Measurements from ENCODE around the gene MAS1.
"Not testable (repeated sequence)": the region's sequence is repeated elsewhere in the genome, so short reads cannot be mapped to it uniquely, and the experiment has no call there.

MAS1 gene

DNA sequence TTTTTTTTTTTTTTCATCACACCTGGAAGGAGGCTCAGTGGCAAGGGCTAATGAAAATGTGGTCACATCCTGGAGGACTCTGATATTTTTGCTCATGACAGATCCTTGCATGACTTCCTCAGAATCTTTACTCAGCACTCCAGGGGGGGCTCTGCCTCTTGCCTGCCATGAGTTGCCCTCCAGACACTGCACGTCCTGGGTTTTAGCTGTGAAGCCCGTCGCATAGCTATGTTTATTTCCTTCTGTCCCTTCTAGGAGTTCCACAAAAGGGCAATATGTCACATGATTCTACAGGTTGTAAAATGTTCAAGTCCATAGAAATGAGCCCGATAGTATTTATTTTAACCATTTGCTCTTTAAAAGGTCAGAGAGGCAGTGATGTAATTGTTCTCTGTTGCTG, 18.2 kb downstream of the MAS1 start:
- Histone ChIP-seq H3K36me3 (ENCODE audit: control insufficient read depth, insufficient read depth, low read length) (no peaks in the 10 kb centered on the region), H3K9ac (ENCODE audit: low read length) (no peak overlapping the region), H3K4me3 (ENCODE audit: low read length) (no peak overlapping the region), H3K27ac (ENCODE audit: low read depth, low read length) (no peak overlapping the region), H3K27me3 (ENCODE audit: control insufficient read depth, insufficient read depth, low read length) (no peaks in the 10 kb centered on the region), H3K4me1 (ENCODE audit: control insufficient read depth, insufficient read depth, low read length) (no peaks in the 10 kb centered on the region)

DNA sequence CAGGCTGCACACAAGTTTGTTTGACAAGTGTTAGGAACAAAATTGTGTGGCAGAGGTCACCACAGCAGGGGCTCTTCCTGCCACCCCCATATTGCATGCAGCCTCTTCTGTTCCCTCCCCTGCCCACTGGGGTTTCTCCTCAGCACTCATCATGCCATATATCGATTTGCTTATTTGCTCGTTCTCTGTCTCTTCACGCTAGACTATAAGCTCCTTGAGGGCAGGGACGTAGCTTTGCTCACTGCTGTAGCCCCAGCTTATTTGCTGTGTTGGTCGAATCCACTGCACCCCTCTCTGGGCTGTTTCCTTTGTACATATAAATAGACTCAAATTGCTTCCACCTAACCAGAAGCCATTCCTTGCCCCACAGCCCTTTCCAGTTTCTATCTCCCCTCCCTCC, 19.6 kb downstream of the MAS1 start:
- Histone ChIP-seq H3K36me3 (ENCODE audit: control insufficient read depth, insufficient read depth, low read length) (no peaks in the 10 kb centered on the region), H3K27ac (ENCODE audit: low read depth, low read length) (no peak overlapping the region), H3K4me3 (ENCODE audit: low read length) (no peak overlapping the region), H3K27me3 (ENCODE audit: control insufficient read depth, insufficient read depth, low read length) (no peaks in the 10 kb centered on the region), H3K9ac (ENCODE audit: low read length) (no peak overlapping the region), H3K4me1 (ENCODE audit: control insufficient read depth, insufficient read depth, low read length) (no peaks in the 10 kb centered on the region)

DNA sequence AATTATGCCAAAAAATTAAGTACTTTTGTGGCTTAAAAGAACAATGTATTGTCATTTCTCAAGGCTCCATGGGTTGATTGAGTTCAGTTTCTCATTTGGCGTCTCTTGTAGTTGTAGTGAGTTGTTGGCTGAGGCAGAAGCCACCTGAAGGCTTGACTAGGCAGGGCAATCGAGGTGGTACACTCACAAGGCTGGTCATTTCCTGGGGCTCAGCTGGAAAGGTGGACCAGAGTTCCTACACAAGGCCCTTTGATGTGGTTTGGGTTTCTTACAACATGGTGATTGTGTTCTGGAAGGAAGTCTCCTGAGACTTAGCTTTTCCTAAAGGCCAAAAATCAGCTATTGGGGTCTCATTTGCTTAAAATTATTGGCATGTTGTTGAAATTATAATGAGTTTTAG, 22.6 kb downstream of the MAS1 start:
- no peak overlapping the region for H3K27ac ChIP-seq (ENCODE audit: low read depth, low read length)
- H3K4me1 ChIP-seq (ENCODE audit: control insufficient read depth, insufficient read depth, low read length), result no peaks in the 10 kb centered on the region
- H3K36me3 ChIP-seq (ENCODE audit: control insufficient read depth, insufficient read depth, low read length), result no peaks in the 10 kb centered on the region
- no peak overlapping the region for H3K4me3 ChIP-seq (ENCODE audit: low read length)
- no peaks in the 10 kb centered on the region for H3K27me3 ChIP-seq (ENCODE audit: control insufficient read depth, insufficient read depth, low read length)
- no peak overlapping the region for H3K9ac ChIP-seq (ENCODE audit: low read length)

DNA sequence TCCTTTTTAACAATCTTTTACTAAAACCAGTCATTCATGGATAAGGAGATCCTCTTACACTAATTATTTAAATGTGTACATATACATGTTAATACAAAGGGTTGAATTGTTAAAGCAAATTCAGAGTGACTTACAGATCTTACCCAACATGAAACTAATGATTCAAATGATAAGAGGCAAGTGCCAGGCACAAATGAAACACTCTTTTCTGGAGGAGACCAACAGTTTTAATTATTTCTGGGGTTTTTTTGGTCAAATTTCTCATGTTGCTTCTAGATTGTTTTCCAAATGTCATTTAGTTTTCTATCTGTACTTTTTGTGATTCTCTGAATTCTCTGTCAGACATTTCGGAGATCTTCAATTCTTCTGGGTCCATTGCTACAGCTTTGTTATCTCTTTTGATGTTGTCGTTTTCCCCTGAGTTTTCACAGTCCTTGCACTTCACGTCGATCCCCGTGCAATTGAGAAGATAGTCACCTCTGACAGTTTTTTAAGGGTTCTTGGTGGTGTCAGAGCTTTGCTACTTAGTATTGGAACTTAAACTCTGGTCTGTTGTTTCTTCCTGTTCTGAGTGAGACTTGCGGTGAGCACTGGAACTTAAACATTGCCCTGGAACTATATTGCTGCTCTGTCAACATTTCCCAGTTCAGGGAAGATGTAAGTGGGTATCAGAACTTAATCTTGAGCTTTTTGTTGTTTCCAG, 23.2 kb downstream of the MAS1 start:
- no peak overlapping the region for H3K9ac ChIP-seq (ENCODE audit: low read length)
- H3K4me1 ChIP-seq (ENCODE audit: control insufficient read depth, insufficient read depth, low read length), result no peaks in the 10 kb centered on the region
- H3K4me3 ChIP-seq (ENCODE audit: low read length), result no peak overlapping the region
- no peaks in the 10 kb centered on the region for H3K27me3 ChIP-seq (ENCODE audit: control insufficient read depth, insufficient read depth, low read length)
- no peaks in the 10 kb centered on the region for H3K36me3 ChIP-seq (ENCODE audit: control insufficient read depth, insufficient read depth, low read length)
- H3K27ac ChIP-seq (ENCODE audit: low read depth, low read length), result no peak overlapping the region

DNA sequence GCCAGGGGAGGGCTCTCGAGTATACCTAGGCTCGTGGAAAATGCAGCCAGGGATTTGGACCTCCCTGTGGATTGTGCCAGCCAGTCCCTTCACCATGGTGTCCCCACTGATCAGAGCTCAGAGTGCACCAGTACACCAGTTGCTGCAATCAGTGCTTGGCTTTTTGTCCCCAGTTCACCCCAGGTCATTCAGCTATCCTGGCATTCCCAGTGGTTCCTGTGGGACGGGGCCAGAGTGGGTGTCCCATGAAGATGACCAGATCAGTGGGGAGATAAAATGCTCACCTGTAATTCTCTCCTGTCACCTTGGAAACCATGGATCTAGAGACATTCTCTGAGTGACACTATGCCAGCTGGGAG, 23.8 kb downstream of the MAS1 start:
- H3K27me3 ChIP-seq (ENCODE audit: control insufficient read depth, insufficient read depth, low read length), result no peaks in the 10 kb centered on the region
- H3K4me1 ChIP-seq (ENCODE audit: control insufficient read depth, insufficient read depth, low read length), result no peaks in the 10 kb centered on the region
- H3K36me3 ChIP-seq (ENCODE audit: control insufficient read depth, insufficient read depth, low read length), result no peaks in the 10 kb centered on the region
- no peak overlapping the region for H3K9ac ChIP-seq (ENCODE audit: low read length)
- no peak overlapping the region for H3K27ac ChIP-seq (ENCODE audit: low read depth, low read length)
- H3K4me3 ChIP-seq (ENCODE audit: low read length), result no peak overlapping the region

DNA sequence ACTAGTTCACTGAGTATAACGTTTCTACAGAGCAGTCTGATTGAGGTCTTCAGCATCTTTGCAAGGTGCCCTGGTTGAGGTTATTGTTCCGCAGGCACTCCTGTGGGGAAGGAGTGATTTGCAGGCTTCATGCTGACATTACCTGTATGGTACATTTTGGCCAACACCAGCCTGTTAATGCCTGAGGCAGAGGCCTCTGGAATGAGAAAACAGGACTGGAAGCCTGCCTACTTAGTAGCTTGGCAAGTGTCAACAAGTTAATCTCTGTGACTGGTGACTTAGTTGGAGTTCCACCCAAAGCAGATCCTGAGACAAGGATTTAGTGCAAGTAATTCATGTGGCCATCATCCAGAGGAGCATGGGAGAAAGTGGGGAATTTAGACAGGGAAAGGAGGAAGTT, 24.6 kb downstream of the MAS1 start:
- H3K9ac ChIP-seq (ENCODE audit: low read length), result no peak overlapping the region
- no peak overlapping the region for H3K4me3 ChIP-seq (ENCODE audit: low read length)
- no peaks in the 10 kb centered on the region for H3K36me3 ChIP-seq (ENCODE audit: control insufficient read depth, insufficient read depth, low read length)
- H3K4me1 ChIP-seq (ENCODE audit: control insufficient read depth, insufficient read depth, low read length), result no peaks in the 10 kb centered on the region
- no peaks in the 10 kb centered on the region for H3K27me3 ChIP-seq (ENCODE audit: control insufficient read depth, insufficient read depth, low read length)
- no peak overlapping the region for H3K27ac ChIP-seq (ENCODE audit: low read depth, low read length)

DNA sequence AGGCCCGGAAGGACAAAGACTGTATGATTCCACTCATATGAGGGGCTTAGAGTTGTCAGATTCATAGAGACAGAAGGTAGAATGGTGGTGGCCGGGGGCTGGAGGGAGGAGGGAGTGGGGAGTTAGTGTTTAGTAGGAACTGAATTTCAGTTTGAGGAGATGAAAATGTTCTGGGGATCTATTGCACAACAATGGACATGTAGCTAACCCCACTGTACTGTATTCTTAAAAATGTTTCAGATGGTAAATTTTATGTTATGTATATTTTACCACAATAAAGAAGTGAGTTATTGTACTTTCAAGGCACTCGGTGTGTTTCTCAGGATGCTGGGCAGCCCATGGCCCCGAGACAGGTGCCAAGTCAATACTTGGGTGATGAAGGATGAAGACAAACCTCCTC, 25.4 kb downstream of the MAS1 start:
- Histone ChIP-seq H3K36me3 (ENCODE audit: control insufficient read depth, insufficient read depth, low read length) (no peaks in the 10 kb centered on the region), H3K4me3 (ENCODE audit: low read length) (no peak overlapping the region), H3K27ac (ENCODE audit: low read depth, low read length) (no peak overlapping the region), H3K4me1 (ENCODE audit: control insufficient read depth, insufficient read depth, low read length) (no peaks in the 10 kb centered on the region), H3K9ac (ENCODE audit: low read length) (no peak overlapping the region), H3K27me3 (ENCODE audit: control insufficient read depth, insufficient read depth, low read length) (no peaks in the 10 kb centered on the region)

DNA sequence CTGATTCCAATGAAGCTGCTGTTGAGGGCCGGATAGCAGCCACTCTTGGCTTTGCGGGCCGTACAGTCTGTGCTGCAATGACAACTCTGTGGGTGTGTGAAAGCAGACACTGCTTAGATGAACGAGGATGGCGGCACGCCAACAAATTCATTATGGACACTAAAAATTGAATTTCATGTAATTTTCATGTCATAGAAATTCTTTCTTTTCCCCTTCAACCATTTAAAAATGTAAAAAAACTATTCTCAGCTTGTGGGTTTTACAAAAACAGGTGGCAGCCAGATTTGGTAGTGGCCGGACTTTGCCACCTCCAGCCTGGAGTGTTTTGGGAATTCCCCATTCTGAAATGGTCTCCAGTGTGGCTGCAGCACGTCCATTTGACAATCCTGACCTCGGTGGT, 26.0 kb downstream of the MAS1 start:
- no peak overlapping the region for H3K4me3 ChIP-seq (ENCODE audit: low read length)
- H3K27me3 ChIP-seq (ENCODE audit: control insufficient read depth, insufficient read depth, low read length), result no peaks in the 10 kb centered on the region
- H3K36me3 ChIP-seq (ENCODE audit: control insufficient read depth, insufficient read depth, low read length), result no peaks in the 10 kb centered on the region
- no peak overlapping the region for H3K9ac ChIP-seq (ENCODE audit: low read length)
- no peaks in the 10 kb centered on the region for H3K4me1 ChIP-seq (ENCODE audit: control insufficient read depth, insufficient read depth, low read length)
- no peak overlapping the region for H3K27ac ChIP-seq (ENCODE audit: low read depth, low read length)

DNA sequence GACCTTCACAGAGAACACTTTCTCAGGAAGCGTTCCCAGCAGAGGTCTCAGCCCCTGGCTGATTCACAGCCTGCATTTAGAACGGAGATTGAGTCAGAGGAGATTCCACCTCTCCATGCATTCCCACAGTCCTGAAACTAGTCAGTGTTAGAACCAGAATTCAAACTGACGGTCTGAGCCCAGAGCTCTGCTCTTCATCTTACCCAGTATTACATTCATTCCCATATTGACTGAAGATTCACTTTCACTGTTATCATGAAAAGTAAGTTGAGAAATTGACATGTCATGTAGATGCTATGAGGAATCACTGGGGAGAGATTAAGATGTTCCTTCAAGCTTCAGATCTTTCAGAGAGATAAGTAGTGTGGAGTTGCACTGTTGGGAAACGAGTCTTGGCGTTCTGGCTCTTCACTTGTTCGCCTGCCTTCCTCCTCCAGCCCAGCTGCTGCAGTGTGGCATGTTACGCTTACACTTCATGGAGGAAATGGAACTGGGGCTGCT, 28.3 kb downstream of the MAS1 start:
- Histone ChIP-seq H3K27me3 (ENCODE audit: control insufficient read depth, insufficient read depth, low read length) (no peaks in the 10 kb centered on the region), H3K4me3 (ENCODE audit: low read length) (no peak overlapping the region), H3K36me3 (ENCODE audit: control insufficient read depth, insufficient read depth, low read length) (no peaks in the 10 kb centered on the region), H3K9ac (ENCODE audit: low read length) (no peak overlapping the region), H3K4me1 (ENCODE audit: control insufficient read depth, insufficient read depth, low read length) (no peaks in the 10 kb centered on the region), H3K27ac (ENCODE audit: low read depth, low read length) (no peak overlapping the region)

DNA sequence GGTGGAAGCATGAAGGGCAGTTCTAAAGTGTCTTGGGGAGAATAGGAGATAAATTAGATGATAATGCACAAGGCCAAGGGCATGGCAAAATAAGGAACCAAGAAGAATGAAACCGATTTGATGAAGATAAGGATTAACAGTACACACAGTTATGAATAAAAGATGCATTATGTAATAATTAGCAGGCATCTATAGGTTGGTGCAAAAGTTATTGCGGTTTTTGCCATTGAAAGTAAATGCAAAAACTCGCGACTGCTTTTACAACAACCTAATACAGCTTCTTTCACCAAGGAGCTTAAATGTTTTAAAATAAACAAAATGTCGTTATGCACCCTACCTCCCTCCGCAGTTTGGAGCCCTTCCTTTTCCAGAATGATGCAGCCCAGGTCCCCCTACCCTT, 29.0 kb downstream of the MAS1 start:
- Histone ChIP-seq H3K27me3 (ENCODE audit: control insufficient read depth, insufficient read depth, low read length) (no peaks in the 10 kb centered on the region), H3K4me3 (ENCODE audit: low read length) (no peak overlapping the region), H3K36me3 (ENCODE audit: control insufficient read depth, insufficient read depth, low read length) (no peaks in the 10 kb centered on the region), H3K9ac (ENCODE audit: low read length) (no peak overlapping the region), H3K27ac (ENCODE audit: low read depth, low read length) (no peak overlapping the region), H3K4me1 (ENCODE audit: control insufficient read depth, insufficient read depth, low read length) (no peaks in the 10 kb centered on the region)

DNA sequence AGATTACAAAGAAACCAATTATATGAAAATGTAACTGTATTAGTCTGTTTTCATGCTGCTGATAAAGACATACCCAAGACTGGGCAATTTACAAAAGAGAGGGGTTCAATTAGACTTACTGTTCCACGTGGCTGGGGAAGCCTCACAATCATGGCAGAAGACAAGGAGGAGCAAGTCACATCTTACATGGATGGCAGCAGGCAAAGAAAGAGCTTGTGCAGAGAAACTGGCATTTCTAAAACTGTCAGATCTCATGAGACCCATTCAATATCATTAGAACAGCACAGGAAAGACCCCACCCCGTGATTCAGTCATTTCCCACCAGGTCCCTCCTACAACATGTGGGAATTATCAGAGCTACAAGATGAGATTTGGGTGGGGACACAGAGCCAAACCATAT, 33.4 kb downstream of the MAS1 start:
- not testable (repeated sequence) for H3K27me3 ChIP-seq (ENCODE audit: control insufficient read depth, insufficient read depth, low read length); H3K36me3 ChIP-seq (ENCODE audit: control insufficient read depth, insufficient read depth, low read length); H3K27ac ChIP-seq (ENCODE audit: low read depth, low read length); H3K4me3 ChIP-seq (ENCODE audit: low read length); H3K4me1 ChIP-seq (ENCODE audit: control insufficient read depth, insufficient read depth, low read length); H3K9ac ChIP-seq (ENCODE audit: low read length)

DNA sequence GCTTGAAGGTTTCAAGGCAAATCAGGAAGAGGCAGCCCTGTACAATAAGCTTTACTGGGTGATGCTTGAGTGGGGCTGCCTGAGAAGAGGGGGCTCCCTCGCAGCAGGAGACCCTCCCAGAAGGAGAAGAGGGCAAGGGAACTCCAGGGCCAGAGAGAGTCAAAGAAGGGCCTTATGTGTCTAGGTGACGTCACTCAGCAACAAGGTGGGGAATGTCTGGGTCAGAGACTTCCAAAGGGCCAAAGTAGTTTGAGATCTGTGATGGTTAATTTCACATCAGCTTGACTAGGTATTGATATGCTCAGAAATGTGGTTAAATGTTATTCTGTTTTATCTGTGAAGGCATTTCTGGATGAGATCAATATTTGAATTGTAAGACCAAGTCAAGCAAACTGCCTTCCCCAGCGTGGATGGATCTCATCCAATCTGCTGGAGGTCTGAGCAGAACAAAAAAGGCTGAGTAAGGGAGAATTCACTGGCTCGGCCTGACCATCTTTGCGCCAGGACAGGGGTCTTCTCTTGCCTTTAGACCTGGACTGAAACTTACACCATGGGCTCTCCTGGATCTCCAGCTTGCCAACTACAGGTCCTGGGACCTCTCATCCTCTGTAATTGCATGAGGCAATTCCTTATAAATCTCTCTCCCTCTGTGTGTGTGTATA, 35.9 kb downstream of the MAS1 start:
- no peak overlapping the region for H3K4me3 ChIP-seq (ENCODE audit: low read length)
- H3K27me3 ChIP-seq (ENCODE audit: control insufficient read depth, insufficient read depth, low read length), result no peaks in the 10 kb centered on the region
- no peaks in the 10 kb centered on the region for H3K4me1 ChIP-seq (ENCODE audit: control insufficient read depth, insufficient read depth, low read length)
- H3K36me3 ChIP-seq (ENCODE audit: control insufficient read depth, insufficient read depth, low read length), result no peaks in the 10 kb centered on the region
- no peak overlapping the region for H3K9ac ChIP-seq (ENCODE audit: low read length)
- no peak overlapping the region for H3K27ac ChIP-seq (ENCODE audit: low read depth, low read length)

DNA sequence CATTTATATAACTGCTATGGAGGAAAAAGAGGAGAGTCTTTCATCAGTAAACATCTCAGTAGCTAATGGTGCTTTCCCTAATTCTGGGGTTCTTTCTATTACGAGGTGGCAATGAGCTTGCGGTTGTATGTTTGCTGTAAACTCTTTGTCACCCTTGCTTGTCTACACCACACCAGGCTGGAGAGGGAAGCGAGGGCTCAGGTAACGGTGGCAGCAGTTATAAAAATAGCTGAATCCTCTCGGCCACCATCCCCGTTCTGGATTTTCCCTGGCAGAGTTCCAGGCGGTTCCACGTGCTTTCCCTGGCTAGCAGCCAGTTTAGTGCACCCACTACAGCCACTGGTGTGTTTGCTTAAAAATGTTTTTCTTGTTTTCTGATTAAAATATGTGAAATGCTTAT, 39.0 kb downstream of the MAS1 start:
- H3K4me1 ChIP-seq (ENCODE audit: control insufficient read depth, insufficient read depth, low read length), result no peaks in the 10 kb centered on the region

More for the DNA sequence above, 39.0 kb downstream of the MAS1 start:
- Histone ChIP-seq H3K27me3 (ENCODE audit: control insufficient read depth, insufficient read depth, low read length) (no peaks in the 10 kb centered on the region), H3K9ac (ENCODE audit: low read length) (no peak overlapping the region), H3K4me3 (ENCODE audit: low read length) (no peak overlapping the region), H3K27ac (ENCODE audit: low read depth, low read length) (no peak overlapping the region), H3K36me3 (ENCODE audit: control insufficient read depth, insufficient read depth, low read length) (no peaks in the 10 kb centered on the region)
